COLO668 (cell line): Measurements from ENCODE around the gene SLC26A1.
A peak's percentile ranks its signal among the peaks of the same experiment; 100 is the strongest.

Experiments used
- DNase-seq: peaks from one replicate; lab custom pipeline; 2025; ENCODE audit not compliant: unreplicated experiment; lab: John Stamatoyannopoulos, UW

SLC26A1 gene, protein sequence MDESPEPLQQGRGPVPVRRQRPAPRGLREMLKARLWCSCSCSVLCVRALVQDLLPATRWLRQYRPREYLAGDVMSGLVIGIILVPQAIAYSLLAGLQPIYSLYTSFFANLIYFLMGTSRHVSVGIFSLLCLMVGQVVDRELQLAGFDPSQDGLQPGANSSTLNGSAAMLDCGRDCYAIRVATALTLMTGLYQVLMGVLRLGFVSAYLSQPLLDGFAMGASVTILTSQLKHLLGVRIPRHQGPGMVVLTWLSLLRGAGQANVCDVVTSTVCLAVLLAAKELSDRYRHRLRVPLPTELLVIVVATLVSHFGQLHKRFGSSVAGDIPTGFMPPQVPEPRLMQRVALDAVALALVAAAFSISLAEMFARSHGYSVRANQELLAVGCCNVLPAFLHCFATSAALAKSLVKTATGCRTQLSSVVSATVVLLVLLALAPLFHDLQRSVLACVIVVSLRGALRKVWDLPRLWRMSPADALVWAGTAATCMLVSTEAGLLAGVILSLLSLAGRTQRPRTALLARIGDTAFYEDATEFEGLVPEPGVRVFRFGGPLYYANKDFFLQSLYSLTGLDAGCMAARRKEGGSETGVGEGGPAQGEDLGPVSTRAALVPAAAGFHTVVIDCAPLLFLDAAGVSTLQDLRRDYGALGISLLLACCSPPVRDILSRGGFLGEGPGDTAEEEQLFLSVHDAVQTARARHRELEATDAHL

DNA sequence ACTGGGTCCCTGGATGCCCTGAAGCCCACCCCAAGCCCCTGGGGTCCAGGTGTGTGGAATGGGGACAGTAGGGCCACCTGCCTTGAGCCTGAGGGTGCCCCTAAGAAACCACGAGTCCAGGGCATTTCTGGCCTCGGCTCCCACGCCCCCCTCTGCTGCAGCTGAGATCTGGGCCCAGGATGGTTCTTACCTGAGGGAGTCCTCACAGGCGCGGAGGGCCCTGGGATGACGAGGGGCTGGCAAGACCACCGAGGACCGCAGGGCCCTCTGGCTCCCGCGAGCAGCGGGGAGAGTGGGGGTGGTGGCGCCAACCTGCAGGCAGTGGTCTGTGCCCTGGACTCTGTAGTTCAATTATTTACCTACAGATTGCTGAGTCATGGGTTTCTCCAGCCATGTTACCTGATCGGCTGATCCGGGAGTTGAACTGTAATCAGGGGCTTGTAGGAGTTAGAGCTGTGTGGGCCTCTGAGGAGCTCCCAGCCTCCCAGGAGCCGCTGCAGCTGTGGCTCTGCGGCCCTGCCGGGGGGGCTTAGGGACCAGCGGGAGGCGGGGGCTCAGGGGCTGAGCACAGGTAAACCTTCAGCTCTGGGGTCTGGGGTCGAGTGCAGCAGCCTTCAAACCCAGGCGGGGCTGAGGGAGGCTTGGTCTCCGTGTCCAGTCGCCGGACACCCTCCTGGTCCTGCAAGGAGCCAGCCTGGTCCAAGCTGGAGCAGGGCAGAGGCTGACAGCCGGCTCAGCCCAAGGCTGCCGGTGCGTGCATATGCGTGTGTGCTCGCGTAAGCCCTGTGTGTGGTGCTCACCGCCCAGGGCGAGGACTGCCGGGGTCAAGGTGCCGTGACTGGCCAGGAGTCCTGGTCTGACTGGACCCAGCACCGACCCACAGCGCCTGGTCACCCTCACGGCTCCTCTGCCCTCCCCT is at the start of gene SLC26A1:
Gene SLC26A1, minus strand, starts transcription at position 294 of the 919 bp plus-strand sequence. CDS start 1,701 bp downstream, outside the sequence.
- DNase-seq, result peak; percentile 55

DNA sequence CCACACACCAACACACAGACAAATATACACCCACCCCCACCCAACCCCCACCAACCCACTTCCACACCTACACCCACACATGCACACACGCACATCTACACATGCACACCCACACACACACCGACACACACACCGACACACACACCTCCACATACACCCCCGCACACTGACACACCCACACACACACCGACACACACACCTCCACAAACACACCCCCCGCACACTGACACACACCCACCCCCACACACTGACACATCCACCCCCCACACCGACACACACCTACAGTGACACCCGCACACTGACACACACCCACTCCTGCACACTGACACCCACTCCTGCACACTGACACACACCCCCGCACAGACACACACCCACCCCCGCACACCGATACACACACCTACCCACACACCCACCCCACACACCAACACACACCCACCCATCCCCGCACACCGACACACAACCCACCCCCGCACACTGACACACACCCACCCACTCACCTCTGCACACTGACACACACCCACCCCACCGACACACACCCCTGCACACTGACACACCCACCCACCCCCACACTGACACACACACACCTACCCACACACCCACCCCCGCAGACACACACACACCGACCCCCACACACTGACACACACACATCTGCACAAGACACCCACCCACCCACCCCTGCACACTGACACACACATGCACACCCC is 49.3 kb upstream of the SLC26A1 start:
- DNase-seq, result no peak

- no peak for DNase-seq
Observed at GRCh38 chr4:1041936-1042330, 48.7 kb upstream of the SLC26A1 start.

GRCh38 chr4:1041147-1041935 is 48.1 kb upstream of the SLC26A1 start:
- DNase-seq, result no peak

- DNase-seq, result no peak
Observed at GRCh38 chr4:1040344-1041146, 47.3 kb upstream of the SLC26A1 start.

- DNase-seq, result no peak
Observed at GRCh38 chr4:1039493-1040343, 46.5 kb upstream of the SLC26A1 start.

DNA sequence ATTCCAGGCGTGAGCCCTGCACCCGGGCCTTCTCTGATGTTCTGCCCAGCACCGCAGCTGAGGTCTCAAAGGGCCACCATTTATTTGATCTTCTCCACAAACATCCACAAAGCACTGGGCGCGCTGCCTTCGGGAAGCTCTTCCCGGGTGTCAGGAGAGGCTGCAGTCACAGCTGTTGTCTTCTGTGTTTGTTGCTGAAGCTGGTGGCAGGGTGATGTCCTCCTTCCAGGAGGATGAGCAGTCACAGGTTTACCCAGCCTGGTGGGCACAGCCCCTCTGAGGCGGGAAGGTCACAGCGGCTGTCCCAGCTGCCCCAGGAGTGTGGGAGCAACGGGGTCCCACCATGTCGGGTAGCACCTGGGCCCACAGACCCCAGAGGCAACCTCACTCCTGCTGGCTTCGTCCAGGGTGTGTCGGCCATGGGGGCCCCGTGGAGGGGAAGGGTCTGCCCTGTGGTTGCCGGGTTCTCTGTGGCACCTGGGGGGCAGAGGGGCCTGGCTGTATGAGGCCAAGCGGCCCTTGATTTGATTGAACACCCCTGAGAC is 45.8 kb upstream of the SLC26A1 start:
- DNase-seq, result peak; percentile 14

- DNase-seq, result no peak
Observed at GRCh38 chr4:1036976-1037810, 44.0 kb upstream of the SLC26A1 start.

DNA sequence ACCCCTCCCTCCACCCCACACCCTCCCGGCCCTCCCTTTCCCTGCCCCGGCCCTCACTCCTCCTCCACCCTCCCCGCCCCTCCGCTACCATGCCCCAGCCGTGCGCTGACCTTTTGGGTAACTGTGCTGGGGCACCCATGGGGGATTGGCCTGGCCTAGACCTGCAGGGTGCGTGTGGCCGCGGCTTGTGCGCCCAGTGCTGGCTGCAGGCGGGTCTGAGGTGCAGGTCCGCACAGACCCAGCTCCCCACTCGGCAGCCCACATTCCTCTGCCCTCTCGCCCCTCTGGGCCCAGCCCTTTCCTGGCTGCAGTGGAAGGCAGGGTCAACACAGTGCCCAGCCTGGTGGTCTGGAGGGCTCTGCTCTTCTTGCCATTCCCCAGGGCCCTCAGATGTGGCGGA is 42.9 kb upstream of the SLC26A1 start:
- no peak for DNase-seq

DNA sequence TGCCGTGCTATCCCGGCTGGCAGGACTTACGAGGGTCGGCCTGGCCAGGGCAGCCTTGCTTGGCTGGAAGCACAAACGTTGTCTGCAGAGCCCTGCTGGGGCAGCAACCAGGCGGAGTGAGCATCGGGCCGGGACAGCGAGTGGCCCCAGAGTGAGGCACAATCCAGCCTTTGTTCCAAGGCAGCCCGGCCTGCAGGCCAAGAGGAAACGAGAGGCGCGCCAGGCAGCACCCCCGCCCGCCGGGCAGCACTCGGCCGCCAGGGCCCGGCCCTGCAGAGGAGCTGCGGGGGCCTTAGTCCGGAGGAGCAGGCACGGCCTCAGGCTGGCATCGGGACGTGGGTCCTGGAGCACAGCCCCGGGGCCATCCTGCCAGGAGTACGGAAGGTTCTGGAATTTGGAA is 42.3 kb upstream of the SLC26A1 start:
- DNase-seq, result no peak

- DNase-seq, result no peak
Observed at GRCh38 chr4:1033840-1034551, 40.8 kb upstream of the SLC26A1 start.

GRCh38 chr4:1032861-1033260 is 39.7 kb upstream of the SLC26A1 start:
- no peak for DNase-seq

GRCh38 chr4:1031956-1032795 is 39.0 kb upstream of the SLC26A1 start:
- peak; percentile 76 for DNase-seq

DNA sequence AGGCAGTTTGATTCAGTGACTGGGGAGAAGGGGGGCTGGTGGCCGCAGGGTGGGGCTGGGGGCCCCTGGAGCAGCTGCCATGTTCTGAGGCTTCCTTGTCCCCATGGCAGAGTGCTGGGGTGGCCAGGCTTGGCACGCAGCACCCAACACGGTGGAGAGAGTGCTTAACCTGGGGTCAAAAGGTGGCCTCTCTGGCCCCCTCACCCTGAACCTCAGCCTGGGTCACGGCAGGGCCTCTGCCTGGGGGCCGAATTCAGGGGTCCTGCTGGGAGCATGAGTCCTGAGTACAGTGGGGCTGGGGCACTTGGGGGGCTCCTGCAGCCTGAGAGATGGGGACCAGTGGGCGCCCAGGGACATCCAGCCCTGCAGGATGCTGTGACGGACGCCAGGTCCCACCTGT is 38.1 kb upstream of the SLC26A1 start:
- DNase-seq, result no peak

DNA sequence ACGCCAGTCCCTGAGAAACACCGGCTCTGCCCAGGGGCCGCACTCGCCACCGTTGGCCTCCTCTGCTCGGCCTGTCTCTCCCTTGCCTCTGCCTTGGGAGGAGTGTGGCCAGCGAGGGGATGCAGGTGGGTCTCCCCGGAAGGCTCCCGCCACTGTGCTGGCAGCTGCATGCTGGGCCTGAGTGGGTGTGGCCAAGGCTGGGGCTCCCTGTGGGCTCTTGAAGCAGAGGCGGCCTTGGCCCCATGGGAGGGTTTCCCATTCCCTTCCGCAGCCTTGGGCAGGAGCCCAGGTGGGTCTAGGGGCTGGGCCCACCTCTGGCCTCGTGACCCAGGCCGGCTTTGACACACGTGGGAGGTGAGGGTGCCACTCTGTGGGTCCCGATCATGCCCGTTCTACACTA is 37.4 kb upstream of the SLC26A1 start:
- DNase-seq, result peak; percentile 36
